Activated naive CD4-positive, alpha-beta T cell treated with anti-CD3 and anti-CD28 coated beads, Interleukin-2, amount 50 U/mL, for 72 hours (primary cell): ENCODE measurements around the gene HCN2. TPM values are rescaled to one million over a fixed set of nuclear protein-coding genes. Genes with fewer than 3 reads are reported as not detected.
"Not testable (repeated sequence)": the region's sequence is repeated elsewhere in the genome, so short reads cannot be mapped to it uniquely, and the experiment has no call there.

Experiments
- ATAC-seq, 2 donors: fragments of 150-1000 bp; cut with Tn5 transposase; 2 replicates each; pipeline ENCODE4 v1.10.0; 2021; ENCODE audit warnings: mild to moderate bottlenecking in 2 of 2, moderate library complexity in 2 of 2
- DNase-seq, 2 donors: peaks; one replicate each; pipeline ENCODE4 v3.0.0; 2021 to 2022; ENCODE audit warnings: low spot score in 2 of 2
- H3K27ac Mint-ChIP-seq, 2 donors: one replicate each; pipeline ENCODE4 v1.8.0; 2022; ENCODE audit warnings: mild to moderate bottlenecking in 2 of 2, mixed read lengths in 2 of 2
- H3K36me3 Mint-ChIP-seq, 2 donors: one replicate each; pipeline ENCODE4 v1.8.0; 2022; ENCODE audit warnings: mixed read lengths in 2 of 2
- H3K9me3 Mint-ChIP-seq, 2 donors: one replicate each; pipeline ENCODE4 v1.8.0; 2022; ENCODE audit warnings: mixed read lengths in 2 of 2
- total RNA-seq, 2 donors: library from RNA; stranded (reverse); gene quantifications; one replicate each; pipeline ENCODE4 v1.2.3, GENCODE V29; 2022

The HCN2 gene
- total RNA-seq, 2 donors from 2014 or later, result 0.41 to 0.58 TPM

DNA sequence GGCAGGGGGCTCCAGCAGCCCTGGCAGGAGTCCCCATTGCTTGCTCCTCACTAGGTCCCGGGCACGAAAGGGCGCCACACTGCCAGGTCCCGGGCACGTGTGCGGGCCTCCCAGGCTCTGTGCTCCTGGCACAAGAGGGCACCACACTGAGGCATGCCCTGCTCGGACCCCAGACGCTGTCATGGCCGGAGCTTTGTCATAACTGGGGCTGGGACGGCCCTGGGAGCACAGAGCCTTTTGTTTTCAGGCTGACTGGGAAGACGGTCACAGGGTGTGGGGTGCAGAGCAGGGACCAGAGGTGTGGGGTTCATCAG lies 9.9 kb upstream of the HCN2 start:
- Mint-ChIP-seq H3K27ac (no peak overlapping the region), H3K9me3 (no peaks in the 10 kb centered on the region), H3K36me3 (no peaks in the 10 kb centered on the region)
- ATAC-seq (no peak), DNase-seq (no peak)

DNA sequence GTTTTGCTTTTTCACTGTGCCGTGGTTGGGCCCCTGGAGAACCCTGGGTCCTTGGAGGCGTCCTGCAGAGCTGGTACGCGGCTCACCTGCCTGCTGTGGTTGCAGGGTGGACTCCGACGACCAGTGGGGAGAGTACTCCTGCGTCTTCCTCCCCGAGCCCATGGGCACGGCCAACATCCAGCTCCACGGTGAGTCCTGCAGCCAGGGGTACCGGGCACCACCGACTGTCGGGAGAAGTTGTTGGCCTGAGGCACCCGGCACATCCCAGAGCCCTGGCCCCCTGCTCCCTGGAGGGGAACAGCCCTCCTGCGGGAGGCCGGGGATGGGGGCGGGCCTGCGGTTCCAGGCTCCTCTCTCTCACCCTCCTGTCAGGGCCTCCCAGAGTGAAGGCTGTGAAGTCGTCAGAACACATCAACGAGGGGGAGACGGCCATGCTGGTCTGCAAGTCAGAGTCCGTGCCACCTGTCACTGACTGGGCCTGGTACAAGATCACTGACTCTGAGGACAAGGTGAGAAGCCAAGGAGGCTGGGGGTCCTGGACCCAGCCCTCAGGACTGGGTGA lies 9.3 kb upstream of the HCN2 start:
- Mint-ChIP-seq H3K36me3 (no peaks in the 10 kb centered on the region), H3K9me3 (no peaks in the 10 kb centered on the region), H3K27ac (peak overlapping the region in 1 of 2 donors; percentile 22)
- ATAC-seq, result no peak
- DNase-seq, result no peak

DNA sequence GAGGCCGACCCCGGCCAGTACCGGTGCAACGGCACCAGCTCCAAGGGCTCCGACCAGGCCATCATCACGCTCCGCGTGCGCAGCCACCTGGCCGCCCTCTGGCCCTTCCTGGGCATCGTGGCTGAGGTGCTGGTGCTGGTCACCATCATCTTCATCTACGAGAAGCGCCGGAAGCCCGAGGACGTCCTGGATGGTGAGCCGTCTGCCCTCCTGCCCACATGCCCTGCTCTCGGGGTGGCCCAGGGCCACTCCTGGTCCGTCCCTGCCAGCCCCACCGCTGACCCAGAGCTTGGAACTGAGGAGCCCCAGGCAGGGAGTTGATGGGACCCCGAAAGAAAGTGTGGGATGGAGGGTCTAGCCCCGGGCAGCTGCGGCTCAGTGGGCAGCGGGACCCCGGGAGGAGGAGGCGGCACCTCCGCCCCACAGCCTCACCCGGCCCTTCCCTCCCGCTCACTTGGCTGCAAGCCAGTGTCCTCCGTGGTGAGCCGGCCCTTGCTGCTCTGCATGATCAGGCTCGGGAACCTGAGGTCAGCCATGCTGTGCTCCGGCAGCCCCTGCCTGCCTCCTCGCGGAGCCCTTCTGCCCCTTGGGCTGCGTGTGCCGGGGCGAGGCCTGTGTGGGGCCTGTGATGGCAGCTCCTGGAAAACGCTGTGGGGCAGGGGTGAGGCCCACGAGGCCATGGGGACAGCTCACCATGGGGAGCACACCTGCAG lies 8.1 kb upstream of the HCN2 start:
- H3K27ac Mint-ChIP-seq, result no peak overlapping the region
- no peaks in the 10 kb centered on the region for H3K36me3 Mint-ChIP-seq
- DNase-seq (no peak), ATAC-seq (no peak)
- H3K9me3 Mint-ChIP-seq, result no peaks in the 10 kb centered on the region

DNA sequence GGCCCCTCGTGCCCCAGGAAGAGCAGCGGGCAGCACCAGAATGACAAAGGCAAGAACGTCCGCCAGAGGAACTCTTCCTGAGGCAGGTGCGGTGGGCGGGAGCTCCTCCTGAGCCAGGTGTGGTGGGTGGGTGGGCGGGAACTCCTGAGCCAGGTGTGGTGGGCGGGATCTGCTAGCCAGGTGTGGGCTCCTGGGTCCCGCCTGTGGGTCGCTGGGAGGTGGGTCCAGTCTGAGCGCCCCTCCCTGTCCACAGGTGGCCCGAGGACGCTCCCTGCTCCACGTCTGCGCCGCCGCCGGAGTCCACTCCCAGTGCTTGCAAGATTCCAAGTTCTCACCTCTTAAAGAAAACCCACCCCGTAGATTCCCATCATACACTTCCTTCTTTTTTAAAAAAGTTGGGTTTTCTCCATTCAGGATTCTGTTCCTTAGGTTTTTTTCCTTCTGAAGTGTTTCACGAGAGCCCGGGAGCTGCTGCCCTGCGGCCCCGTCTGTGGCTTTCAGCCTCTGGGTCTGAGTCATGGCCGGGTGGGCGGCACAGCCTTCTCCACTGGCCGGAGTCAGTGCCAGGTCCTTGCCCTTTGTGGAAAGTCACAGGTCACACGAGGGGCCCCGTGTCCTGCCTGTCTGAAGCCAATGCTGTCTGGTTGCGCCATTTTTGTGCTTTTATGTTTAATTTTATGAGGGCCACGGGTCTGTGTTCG lies 7.0 kb upstream of the HCN2 start:
- ATAC-seq, result no peak
- no peak overlapping the region for H3K27ac Mint-ChIP-seq
- H3K9me3 Mint-ChIP-seq, result no peaks in the 10 kb centered on the region
- no peaks in the 10 kb centered on the region for H3K36me3 Mint-ChIP-seq
- no peak for DNase-seq

DNA sequence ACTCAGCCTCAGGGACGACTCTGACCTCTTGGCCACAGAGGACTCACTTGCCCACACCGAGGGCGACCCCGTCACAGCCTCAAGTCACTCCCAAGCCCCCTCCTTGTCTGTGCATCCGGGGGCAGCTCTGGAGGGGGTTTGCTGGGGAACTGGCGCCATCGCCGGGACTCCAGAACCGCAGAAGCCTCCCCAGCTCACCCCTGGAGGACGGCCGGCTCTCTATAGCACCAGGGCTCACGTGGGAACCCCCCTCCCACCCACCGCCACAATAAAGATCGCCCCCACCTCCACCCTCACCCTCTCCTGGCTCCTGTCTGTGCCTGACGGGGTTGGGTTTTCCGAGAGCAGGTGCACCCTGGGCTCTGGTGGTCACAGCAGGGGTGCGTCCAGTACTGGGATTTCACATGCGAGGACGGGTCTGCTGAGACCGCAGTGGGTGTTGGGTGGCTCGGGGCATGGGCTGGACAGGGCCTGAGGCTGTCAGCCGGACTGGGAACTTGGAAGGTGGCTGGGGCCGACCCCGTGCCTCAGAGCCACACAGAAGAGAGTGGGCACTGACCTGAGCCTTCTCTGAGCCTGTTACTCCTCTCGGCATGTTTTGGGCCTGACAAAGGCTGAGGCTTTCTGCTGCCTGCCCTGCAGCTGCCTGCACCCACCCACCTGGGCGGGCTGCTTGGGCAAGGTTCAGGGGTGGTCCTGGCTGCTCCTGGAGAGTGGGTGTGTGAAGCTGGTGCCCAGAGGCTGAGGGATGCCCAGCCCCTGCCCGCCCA lies 6.3 kb upstream of the HCN2 start:
- Mint-ChIP-seq H3K36me3 (no peaks in the 10 kb centered on the region), H3K9me3 (no peaks in the 10 kb centered on the region), H3K27ac (peak overlapping the region in 1 of 2 donors; percentile 17)
- no peak for ATAC-seq
- no peak for DNase-seq

DNA sequence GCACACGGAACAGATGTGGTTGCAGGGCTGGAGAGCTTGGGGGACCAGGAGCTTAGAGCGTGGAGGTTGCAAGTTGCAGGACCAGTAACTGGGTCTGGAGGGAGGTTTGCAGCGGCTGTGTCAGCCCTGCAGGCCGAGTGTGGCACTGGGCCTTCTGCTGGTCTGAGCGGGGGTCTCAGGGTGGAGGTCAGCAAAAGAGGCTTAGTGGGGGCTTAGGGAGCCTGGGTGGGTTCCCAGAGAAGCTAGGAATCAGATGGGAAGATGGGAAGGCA lies 5.8 kb upstream of the HCN2 start:
- Mint-ChIP-seq H3K9me3 (no peaks in the 10 kb centered on the region), H3K36me3 (no peaks in the 10 kb centered on the region), H3K27ac (peak overlapping the region; percentile 17 to 69)
- DNase-seq (no peak), ATAC-seq (no peak)

DNA sequence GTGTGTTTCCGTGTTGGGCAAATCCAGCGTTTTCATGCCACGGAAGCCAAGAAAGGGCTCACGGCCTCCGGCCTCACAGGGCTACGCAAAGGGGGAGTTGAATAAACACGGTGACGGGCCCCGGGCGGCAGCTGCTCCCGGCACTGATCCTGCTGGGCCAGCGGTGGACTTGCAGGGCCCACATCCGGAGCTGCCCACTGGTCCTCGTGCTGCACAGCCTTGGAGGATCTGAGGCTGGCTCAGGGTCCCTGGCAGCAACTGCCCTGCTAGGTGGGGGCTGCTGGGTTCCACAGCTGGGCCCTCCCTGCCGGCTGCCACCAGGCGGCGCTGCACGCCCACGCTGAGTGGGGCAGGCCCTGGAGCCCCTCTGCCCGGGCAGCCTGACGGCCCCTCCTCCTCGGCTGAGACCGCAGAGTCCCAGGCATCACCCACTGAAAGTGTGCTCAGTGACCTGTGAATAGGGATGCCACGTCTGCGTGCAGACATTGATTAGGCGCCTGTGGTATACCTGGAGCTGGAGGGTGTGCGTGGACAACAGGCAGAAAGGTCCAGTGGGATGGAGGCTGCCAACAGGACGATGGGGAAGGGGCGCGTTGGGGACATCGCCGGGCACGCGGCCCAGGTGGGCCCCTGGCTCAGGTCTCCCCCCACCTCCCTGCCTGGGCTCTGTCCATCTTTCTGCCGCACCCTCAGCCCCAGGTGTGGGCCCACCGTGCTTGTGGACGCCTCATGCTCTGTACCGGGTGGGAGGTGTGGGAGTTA lies 5.3 kb upstream of the HCN2 start:
- peak; percentile 62 to 70 for ATAC-seq
- peak in 1 of 2 donors; percentile 81 for DNase-seq
- no peaks in the 10 kb centered on the region for H3K36me3 Mint-ChIP-seq
- H3K27ac Mint-ChIP-seq, result no peak overlapping the region
- H3K9me3 Mint-ChIP-seq, result no peaks in the 10 kb centered on the region

DNA sequence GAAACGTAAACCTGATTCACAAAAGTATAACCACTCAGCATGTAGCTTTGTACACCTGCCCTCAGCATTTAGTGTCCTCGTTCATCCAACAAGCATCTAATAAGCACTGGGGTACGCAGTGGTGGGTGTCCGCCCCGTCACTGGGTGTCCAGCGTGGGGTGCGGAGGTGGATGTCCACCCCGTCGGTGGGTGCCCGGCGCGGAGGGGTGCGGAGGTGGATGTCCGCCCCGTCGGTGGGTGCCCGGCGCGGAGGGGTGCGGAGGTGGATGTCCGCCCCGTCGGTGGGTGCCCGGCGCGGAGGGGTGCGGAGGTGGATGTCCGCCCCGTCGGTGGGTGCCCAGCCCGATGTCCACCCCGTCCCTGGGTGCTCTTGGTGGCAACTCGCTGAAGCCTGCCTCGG lies 4.5 kb upstream of the HCN2 start:
- H3K27ac Mint-ChIP-seq, H3K36me3 Mint-ChIP-seq, H3K9me3 Mint-ChIP-seq, ATAC-seq, DNase-seq: not testable (repeated sequence)

DNA sequence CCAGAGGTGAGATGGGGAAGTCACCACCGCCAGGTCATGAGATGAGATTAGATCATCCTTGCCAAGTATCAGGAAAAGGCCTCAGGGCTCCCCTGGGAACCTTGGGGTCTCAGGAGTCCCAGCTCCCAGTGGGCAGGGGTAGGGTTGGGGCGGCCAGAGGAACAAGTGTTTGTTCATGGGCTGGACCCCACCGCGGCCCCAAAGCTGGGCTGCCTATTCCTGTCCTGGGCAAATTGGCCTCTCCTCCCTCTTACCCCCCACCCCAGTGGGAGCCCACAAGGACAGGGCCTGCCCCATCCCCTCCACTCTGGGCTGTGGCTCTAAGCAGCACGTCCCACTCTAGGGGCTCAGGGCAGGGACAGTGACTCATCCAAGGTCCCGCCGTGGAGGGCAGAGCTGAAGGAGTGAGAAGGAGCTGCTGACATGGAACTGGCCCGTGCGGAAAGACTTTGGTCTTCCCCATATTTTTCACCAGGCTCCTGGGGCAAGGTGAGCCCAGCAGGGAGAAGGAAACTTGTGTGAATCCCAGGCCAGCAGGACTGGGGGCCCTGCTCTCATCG lies 4.0 kb upstream of the HCN2 start:
- DNase-seq, result no peak
- ATAC-seq, result no peak
- H3K27ac Mint-ChIP-seq, result no peak overlapping the region
- H3K36me3 Mint-ChIP-seq, result no peaks in the 10 kb centered on the region
- H3K9me3 Mint-ChIP-seq, result no peaks in the 10 kb centered on the region

DNA sequence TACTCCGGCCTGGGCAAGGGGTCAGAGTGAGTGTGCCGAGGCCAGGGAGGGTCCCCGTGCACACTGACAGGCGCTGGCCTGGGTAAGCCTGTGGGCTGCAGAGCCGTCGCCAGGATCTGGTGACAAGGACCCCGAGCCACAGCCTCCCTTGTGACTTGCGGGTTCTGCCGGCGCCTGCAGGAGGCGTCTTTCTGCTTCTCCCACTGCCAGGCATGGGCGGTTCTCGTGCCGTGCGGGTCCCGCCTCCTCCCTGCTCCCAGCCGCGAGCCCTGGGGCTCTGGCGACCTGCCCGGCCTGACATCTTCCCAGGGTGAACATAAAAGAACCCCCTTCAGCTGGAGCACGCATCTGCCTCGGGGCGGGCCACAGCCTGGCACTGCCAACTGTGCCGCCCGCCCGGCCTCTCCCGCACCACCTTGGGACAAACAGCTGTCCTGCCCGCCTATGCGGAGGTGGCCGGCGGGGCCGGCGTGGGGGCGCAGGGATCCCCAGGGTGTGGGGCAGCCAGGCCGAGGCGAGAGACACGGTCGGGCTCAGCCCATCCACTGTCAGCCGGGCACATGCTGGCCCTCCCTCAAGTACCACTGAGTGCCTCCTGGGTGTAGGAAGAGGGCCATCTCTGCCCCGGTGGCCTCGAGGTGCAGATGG lies 1.5 kb upstream of the HCN2 start:
- H3K36me3 Mint-ChIP-seq, result no peaks in the 10 kb centered on the region
- H3K9me3 Mint-ChIP-seq, result no peaks in the 10 kb centered on the region
- no peak overlapping the region for H3K27ac Mint-ChIP-seq
- ATAC-seq (peak; percentile 31 to 72), DNase-seq (peak in 1 of 2 donors; percentile 75)

DNA sequence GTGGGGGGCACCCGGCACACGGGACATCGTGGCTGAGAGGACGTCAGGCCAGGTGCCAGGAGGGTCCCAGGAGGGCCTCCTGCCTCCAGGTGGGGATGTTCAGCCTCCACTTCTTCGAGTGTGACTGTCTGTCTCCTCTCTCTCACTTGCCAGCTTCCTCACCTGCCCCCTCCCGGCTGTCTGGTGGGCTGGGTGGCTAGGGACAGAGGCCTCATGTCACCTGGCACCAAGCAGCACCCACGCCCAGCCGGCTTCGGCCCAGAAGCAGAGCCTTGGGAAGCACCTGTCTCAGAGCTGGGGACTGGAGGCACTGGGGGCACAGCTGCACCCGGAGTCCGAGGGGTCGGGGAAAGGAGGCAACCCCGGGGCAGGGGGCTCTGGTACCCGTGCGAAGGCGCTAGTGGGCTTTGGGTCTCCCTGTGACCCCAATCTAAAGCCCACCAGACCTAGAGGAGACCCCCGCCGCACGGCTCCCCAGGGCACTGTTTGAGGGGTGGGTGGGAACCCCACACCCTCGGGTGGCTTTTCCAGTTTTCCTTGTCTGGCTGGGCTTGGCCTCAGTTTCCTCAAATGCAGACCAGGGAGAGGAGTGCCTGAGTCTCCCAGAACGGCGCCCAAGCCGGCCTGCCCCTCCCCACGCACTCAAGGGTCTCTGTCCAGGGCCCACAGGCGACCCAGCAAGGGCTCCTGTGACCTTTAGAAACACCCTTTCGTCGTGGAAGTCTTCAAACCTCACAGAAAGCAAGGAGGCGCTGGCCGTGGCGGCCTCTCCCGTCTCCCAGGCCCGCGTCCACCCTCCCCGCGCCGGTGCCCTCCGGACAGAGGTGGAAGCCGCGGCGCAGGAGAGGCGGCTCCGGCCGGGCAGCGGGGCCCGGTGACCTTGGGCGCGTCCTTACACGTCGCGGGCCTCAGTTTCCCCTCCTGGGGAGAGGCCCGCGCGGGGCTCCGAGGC lies 664 bp upstream of the HCN2 start:
- ATAC-seq (peak in 1 of 2 donors; percentile 3), DNase-seq (no peak)
- no peak overlapping the region for H3K27ac Mint-ChIP-seq
- no peaks in the 10 kb centered on the region for H3K9me3 Mint-ChIP-seq
- no peaks in the 10 kb centered on the region for H3K36me3 Mint-ChIP-seq

DNA sequence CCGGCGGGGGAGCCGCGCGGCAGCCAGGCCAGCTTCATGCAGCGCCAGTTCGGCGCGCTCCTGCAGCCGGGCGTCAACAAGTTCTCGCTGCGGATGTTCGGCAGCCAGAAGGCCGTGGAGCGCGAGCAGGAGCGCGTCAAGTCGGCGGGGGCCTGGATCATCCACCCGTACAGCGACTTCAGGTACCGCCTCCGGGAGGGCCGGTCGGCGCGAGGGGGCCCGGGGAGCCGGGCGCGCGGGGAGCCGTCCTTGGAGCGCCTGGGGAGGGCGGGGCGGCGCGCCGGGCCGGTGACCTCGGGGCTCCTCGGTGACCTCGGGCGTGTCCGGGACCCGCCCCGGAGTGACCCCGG lies 690 bp downstream of the HCN2 start:
- Mint-ChIP-seq H3K27ac (no peak overlapping the region), H3K9me3 (no peaks in the 10 kb centered on the region), H3K36me3 (no peaks in the 10 kb centered on the region)
- DNase-seq, result no peak
- peak in 1 of 2 donors; percentile 26 for ATAC-seq

DNA sequence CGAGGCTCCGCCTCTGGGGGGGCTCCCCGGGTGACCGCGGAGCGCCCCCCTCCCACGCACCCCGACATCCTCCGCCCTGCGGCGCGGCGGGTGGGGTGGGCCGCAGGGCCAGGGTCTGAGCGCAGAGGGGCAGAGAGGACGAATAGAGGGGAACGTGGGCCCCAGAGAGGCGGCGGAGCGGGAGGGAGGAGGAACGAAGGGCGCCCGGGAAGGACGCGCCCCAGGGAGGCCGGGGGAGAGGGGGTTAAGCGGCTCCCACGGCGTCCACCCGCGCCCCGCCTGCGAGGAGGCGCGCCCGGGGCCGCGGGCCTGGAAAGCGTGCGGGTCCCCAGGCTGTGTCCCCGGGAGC lies 1.0 kb downstream of the HCN2 start:
- no peak for ATAC-seq
- Mint-ChIP-seq H3K27ac (no peak overlapping the region), H3K9me3 (no peaks in the 10 kb centered on the region), H3K36me3 (no peaks in the 10 kb centered on the region)
- no peak for DNase-seq

DNA sequence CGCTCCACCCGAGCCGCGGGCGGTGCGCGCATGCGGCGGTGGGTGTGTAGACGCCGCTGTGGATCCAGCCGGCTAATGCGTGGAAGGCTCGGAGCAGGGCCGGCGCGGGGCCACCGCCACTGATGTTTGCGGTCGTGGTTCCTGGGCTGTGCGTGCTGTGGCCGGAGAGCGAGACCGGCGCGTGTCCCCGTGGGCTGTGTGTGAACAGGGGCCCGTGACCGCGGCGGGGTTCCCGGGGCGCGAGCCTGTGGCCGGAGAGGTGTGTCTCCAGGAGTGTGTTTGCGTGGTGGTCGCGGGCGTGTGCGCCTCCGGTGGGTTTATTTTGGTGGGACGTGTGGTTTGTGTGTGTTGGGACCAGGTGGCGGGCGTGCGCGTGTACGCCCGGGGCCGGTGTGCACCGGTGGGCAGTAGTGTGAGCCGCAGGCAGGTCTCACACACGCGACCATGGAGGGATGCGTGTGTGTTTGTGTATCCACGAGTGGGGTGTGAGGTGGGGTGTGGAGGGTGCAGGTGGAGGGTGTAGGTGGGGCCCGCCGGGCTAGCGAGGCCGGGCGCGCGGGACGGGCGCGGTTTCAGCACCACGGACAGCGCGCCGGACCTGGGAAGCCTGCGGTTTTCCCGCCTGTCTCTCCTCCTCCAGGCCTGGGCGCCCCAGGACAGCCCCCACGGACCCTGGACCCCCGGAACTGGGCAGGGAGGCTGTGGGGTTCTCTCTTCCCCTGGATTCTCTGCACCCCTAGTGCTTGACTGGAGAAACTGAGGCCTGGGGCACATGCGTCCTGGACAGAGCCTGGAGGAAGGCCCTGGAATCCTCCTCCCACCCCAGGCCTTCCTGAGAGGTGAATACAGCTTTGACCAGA lies 1.6 kb downstream of the HCN2 start:
- H3K36me3 Mint-ChIP-seq, result no peaks in the 10 kb centered on the region

DNA sequence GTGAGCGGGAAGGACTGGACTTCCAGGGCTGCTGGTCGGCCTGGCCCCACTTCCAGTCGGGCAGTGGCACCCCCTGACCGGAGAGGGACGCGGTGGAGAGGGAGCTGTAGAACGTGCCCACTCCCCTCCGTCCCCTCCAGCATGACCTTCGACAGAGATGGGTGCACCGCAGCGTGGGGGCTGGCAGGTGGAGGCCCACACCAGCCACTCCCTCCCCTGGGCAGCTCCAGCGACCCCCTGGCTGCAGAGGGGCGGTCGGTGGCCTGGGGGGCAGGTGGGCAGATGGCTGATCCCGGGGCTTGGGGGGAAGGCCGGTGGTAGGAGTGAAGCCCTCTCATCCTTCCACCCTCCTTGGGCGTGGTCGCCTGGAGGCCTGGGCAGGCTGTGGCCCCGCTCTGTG lies 2.4 kb downstream of the HCN2 start:
- H3K27ac Mint-ChIP-seq, result no peak overlapping the region

More for the DNA sequence above, 1.6 kb downstream of the HCN2 start:
- Mint-ChIP-seq H3K9me3 (no peaks in the 10 kb centered on the region), H3K27ac (no peak overlapping the region)
- ATAC-seq (no peak), DNase-seq (no peak)

More for the DNA sequence above, 2.4 kb downstream of the HCN2 start:
- no peaks in the 10 kb centered on the region for H3K9me3 Mint-ChIP-seq
- no peaks in the 10 kb centered on the region for H3K36me3 Mint-ChIP-seq
- no peak for ATAC-seq
- DNase-seq, result no peak
